Sigmoid colon (tissue), 7 donors: ENCODE measurements around the gene EML6. TPM values are rescaled to one million over a fixed set of nuclear protein-coding genes. Genes with fewer than 3 reads are reported as not detected.

ENCODE experiments used
- DNase-seq: peaks from one replicate; pipeline ENCODE4 v3.0.0-alpha.2; 2019
- H3K27ac ChIP-seq, 4 donors: fragments of 200-600 bp; sonication (generic); one replicate each; pipeline ENCODE4 v1.5.1; 2016 to 2019; ENCODE audit warnings: mild to moderate bottlenecking in 1 of 4
- H3K27me3 ChIP-seq, 3 donors: fragments of 200-600 bp; sonication (generic); one replicate each; pipeline ENCODE4 v1.5.1; 2019; ENCODE audit warnings: mild to moderate bottlenecking in 1 of 3
- H3K36me3 ChIP-seq, 4 donors: fragments of 200-600 bp; sonication (generic); one replicate each; pipeline ENCODE4 v1.5.1; 2016 to 2019
- H3K4me1 ChIP-seq, 4 donors: fragments of 200-600 bp; sonication (generic); one replicate each; pipeline ENCODE4 v1.5.1; 2017 to 2019
- H3K4me3 ChIP-seq, 4 donors: fragments of 200-600 bp; sonication (generic); one replicate each; pipeline ENCODE4 v1.5.1; 2017 to 2019; ENCODE audit warnings: mild to moderate bottlenecking in 2 of 4, moderate library complexity in 1 of 4
- H3K9me3 ChIP-seq, 4 donors: fragments of 200-600 bp in 3 of 4; sonication (generic) in 3 of 4; one replicate each; pipeline versions ENCODE4 v1.5.1 to v1.6.1; 2013 to 2019
- EP300 ChIP-seq, 4 donors: sonication (generic); formaldehyde crosslinking; IDR thresholded peaks; one replicate each; pipeline ENCODE4 v1.6.1; 2017; ENCODE audit warnings: antibody characterized with exemption in 4 of 4
- POLR2A ChIP-seq, 2 donors: fragments of 450-650 bp; IDR thresholded peaks; one replicate each; pipeline ENCODE4 v1.6.1; 2016; ENCODE audit warnings: antibody characterized with exemption in 2 of 2, mild to moderate bottlenecking in 2 of 2, moderate library complexity in 2 of 2
- POLR2AphosphoS5 ChIP-seq, 4 donors: sonication (generic); formaldehyde crosslinking; IDR thresholded peaks; one replicate each; pipeline ENCODE4 v1.6.1; 2017; ENCODE audit warnings: antibody characterized with exemption in 4 of 4
- WGBS, 2 donors: extraction: QIAGEN DNeasy Blood & Tissue Kit; methylation state at CpG; one replicate each; pipeline ENCODE4 v1.1.7; 2013; 5-methylcytosine and 5-hydroxymethylcytosine counted together
- intact Hi-C: fragments of 100-400 bp; cut with DNase I; formaldehyde crosslinking; loops from one replicate; pipeline ENCODE4 v1.15.1; 2023
- polyA plus RNA-seq, 3 donors: library from polyadenylated mRNA; stranded (reverse); fragments of 200-250 nt; gene quantifications; one replicate each; pipeline ENCODE4 v1.2.3, GENCODE V29; 2013
- total RNA-seq, 4 donors: library from RNA; depleted of rRNA; stranded (reverse); fragments of >200 nt; gene quantifications; one replicate each; pipeline ENCODE4 v1.1.0, GENCODE V29; 2016
- TF ChIP-seq, protein P1 (sequence below), 4 experiments: fragments of 450-650 bp in 3 of 4; fragments of 200-600 bp in 1 of 4; IDR thresholded peaks; one replicate each; pipeline ENCODE4 v1.5.1; 2016 to 2019; ENCODE audit warnings: antibody characterized with exemption in 4 of 4, mild to moderate bottlenecking in 3 of 4, moderate library complexity in 2 of 4
- donor health status: healthy with polysubstance abuse.
- donor health status: Bipolar disorder and iron deficiency.
- donor health status: healthy.

Gene EML6
- total and polyA plus RNA-seq, 7 donors, result 0.46 to 2.2 (median 1.2) TPM

DNA sequence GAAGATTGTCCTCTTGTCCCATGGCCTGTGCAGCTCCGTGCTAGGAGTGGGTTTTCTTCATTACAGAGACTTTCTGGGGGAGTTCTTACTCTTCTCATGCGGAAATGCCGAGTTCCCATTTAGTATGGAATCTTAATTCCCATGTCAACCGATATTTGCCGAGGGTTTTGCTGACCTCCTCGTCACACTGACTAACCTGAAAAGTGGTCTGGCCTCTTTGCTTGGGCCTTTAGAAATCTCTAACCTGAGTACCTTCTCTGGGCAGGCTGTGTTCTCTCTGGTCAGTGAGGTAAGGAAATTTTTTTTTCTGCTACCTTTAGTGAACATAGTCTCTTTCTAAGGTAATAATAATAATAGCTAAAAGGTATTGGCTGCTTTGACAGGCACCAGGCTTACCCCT, 10.9 kb upstream of the EML6 start:
- no peaks in the 10 kb centered on the region for H3K9me3 ChIP-seq
- DNase-seq, result no peak
- no peak for TF ChIP-seq EP300 (IDR thresholded peaks at IDR 0.05)
- TF ChIP-seq, protein P1, sequence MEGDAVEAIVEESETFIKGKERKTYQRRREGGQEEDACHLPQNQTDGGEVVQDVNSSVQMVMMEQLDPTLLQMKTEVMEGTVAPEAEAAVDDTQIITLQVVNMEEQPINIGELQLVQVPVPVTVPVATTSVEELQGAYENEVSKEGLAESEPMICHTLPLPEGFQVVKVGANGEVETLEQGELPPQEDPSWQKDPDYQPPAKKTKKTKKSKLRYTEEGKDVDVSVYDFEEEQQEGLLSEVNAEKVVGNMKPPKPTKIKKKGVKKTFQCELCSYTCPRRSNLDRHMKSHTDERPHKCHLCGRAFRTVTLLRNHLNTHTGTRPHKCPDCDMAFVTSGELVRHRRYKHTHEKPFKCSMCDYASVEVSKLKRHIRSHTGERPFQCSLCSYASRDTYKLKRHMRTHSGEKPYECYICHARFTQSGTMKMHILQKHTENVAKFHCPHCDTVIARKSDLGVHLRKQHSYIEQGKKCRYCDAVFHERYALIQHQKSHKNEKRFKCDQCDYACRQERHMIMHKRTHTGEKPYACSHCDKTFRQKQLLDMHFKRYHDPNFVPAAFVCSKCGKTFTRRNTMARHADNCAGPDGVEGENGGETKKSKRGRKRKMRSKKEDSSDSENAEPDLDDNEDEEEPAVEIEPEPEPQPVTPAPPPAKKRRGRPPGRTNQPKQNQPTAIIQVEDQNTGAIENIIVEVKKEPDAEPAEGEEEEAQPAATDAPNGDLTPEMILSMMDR (IDR thresholded peaks at IDR 0.05), result no peak
- TF ChIP-seq POLR2A (IDR thresholded peaks at IDR 0.05), result no peak
- no peak for TF ChIP-seq POLR2AphosphoS5 (IDR thresholded peaks at IDR 0.05)
- intact Hi-C loops, result no loop called here
- H3K4me1 ChIP-seq, result peaks cover 0 to 14% (median 12%) of the 10 kb centered on the region in 4 donors
- no peak overlapping the region for H3K27ac ChIP-seq
- H3K36me3 ChIP-seq, result no peaks in the 10 kb centered on the region
- H3K4me3 ChIP-seq, result no peak overlapping the region
- H3K27me3 ChIP-seq, result peaks cover 0 to 12% (median 0%) of the 10 kb centered on the region in 3 donors
- 96% methylated on average over 6 of the region's 6 CpGs for WGBS, 2 donors

DNA sequence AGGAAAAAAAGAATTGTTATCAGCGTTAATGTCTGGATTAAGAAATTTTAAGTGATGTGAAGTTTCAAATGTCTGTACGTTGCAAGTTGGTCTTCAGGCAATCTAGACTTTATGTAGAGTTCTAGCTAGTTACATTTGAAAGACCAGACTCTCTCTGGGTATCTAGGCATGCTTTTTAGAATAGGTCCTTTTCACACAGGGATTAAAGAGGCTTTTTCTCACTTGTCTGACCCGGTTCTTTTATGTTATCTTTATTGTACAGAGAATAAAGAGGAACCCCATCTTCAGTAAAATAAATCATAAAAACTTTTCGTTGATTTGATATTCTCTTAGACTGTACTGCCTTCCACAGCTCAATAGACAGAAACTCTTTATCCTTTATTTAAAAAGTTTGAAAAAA, 8.5 kb upstream of the EML6 start:
- no peaks in the 10 kb centered on the region for H3K4me1 ChIP-seq
- intact Hi-C loops, result no loop called here
- 51 to 70% methylated on average over 4 of the region's 4 CpGs for WGBS, 2 donors
- H3K9me3 ChIP-seq, result no peaks in the 10 kb centered on the region
- H3K27ac ChIP-seq, result no peak overlapping the region
- no peak overlapping the region for H3K4me3 ChIP-seq
- H3K36me3 ChIP-seq, result no peaks in the 10 kb centered on the region
- no peak for DNase-seq
- H3K27me3 ChIP-seq, result no peaks in the 10 kb centered on the region
- TF ChIP-seq EP300 (IDR thresholded peaks at IDR 0.05) (no peak), POLR2A (IDR thresholded peaks at IDR 0.05) (no peak), POLR2AphosphoS5 (IDR thresholded peaks at IDR 0.05) (no peak)
- TF ChIP-seq, protein P1 (IDR thresholded peaks at IDR 0.05), result no peak

DNA sequence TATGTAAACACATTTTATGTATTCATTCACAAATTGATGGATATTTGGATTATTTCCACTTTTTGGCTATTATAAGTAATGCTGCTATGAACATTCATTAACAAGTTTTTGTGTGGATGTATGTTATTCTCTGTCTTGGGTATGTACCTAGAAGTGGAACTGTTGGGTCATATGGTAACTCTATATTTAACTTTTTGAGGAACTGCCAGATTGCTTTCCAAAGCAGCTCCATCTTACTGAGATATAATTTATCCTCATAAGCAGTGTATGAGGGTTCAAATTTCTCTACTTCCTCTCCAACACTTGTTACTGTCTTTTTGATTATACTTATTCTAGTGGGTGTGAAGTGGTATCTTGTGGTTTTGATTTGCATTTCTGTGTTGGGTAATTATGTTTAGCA, 7.1 kb upstream of the EML6 start:
- TF ChIP-seq, protein P1 (IDR thresholded peaks at IDR 0.05), result no peak
- H3K36me3 ChIP-seq, result no peaks in the 10 kb centered on the region
- H3K4me1 ChIP-seq, result no peaks in the 10 kb centered on the region
- intact Hi-C loops, result no loop called here
- no peak overlapping the region for H3K4me3 ChIP-seq
- H3K9me3 ChIP-seq, result no peaks in the 10 kb centered on the region
- H3K27me3 ChIP-seq, result no peaks in the 10 kb centered on the region
- DNase-seq, result no peak
- H3K27ac ChIP-seq, result no peak overlapping the region

DNA sequence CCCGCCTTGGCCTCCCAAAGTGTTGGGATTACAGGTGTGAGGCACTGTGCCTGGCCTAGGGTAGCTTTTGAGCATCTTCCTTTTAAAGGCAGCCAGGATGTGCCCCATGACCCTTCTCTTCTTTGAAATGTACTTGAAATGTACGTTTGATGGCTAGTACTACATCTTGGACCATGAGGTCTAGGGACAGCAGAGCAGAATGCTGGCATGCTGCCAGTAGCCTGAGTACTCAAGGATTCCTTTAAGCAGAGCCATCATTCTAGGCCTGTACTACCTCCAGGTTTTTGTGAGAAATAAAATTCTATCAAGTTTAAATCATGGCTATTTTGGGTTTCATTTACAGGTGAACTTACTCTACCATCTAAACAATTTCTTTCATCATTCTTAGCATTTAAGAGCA, 2.9 kb upstream of the EML6 start:
- no peak for DNase-seq
- Histone ChIP-seq H3K4me3 (no peak overlapping the region), H3K27me3 (peaks cover 0 to 8% (median 0%) of the 10 kb centered on the region in 3 donors), H3K36me3 (no peaks in the 10 kb centered on the region), H3K4me1 (peaks cover 0 to 22% (median 18%) of the 10 kb centered on the region in 4 donors), H3K27ac (no peak overlapping the region), H3K9me3 (no peaks in the 10 kb centered on the region)
- WGBS, 2 donors, result 72 to 80% methylated on average over 2 of the region's 2 CpGs
- intact Hi-C loops, result loop anchor here (5.0 to 10.0 kb wide), 2 partner anchors 117 to 454 kb away; no protein-coding TSS in a partner anchor
- TF ChIP-seq POLR2A (IDR thresholded peaks at IDR 0.05) (no peak), EP300 (IDR thresholded peaks at IDR 0.05) (no peak), POLR2AphosphoS5 (IDR thresholded peaks at IDR 0.05) (no peak)
- TF ChIP-seq, protein P1 (IDR thresholded peaks at IDR 0.05), result no peak

DNA sequence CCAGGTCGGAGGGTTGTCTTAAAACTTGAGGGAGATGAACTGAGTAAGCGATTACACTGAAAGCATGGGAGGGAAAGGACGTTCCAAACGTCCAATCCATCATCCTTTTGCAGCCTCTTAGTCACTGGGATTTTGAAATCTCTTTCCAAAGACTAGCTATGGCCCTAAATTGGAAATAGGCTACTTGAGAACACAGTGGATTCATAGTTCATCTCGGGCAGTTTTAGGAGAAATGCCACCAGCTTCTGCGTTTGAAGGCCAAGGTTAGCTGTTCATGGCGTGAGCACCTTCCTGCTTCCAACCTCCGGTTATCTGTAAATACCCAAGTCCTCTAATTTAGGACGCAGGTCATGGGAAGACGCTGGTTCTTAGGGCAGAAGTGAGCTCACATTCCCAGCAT, 821 bp upstream of the EML6 start:
- WGBS, 2 donors, result 15 to 16% methylated on average over 10 of the region's 10 CpGs
- Histone ChIP-seq H3K27me3 (peaks cover 0 to 8% (median 0%) of the 10 kb centered on the region in 3 donors), H3K4me3 (peak overlapping the region; percentile 66 to 82 (median 70)), H3K4me1 (peaks cover 0 to 22% (median 18%) of the 10 kb centered on the region in 4 donors), H3K27ac (peak overlapping the region; percentile 78 to 83 (median 80)), H3K36me3 (no peaks in the 10 kb centered on the region), H3K9me3 (no peaks in the 10 kb centered on the region)
- no peak for DNase-seq
- intact Hi-C loops, result loop anchor here (5.0 to 10.0 kb wide), 2 partner anchors 115 to 452 kb away; no protein-coding TSS in a partner anchor
- TF ChIP-seq POLR2AphosphoS5 (IDR thresholded peaks at IDR 0.05) (no peak), POLR2A (IDR thresholded peaks at IDR 0.05) (no peak), EP300 (IDR thresholded peaks at IDR 0.05) (no peak)
- TF ChIP-seq, protein P1 (IDR thresholded peaks at IDR 0.05), result no peak
